AG04450 (cell line): ENCODE data around the gene ABCC11. TPM values are rescaled to one million over a fixed set of nuclear protein-coding genes. Genes with fewer than 3 reads are reported as not detected.

Source experiments
- CTCF ChIA-PET: fragments of 300-600, 350-600 bp; formaldehyde crosslinking; extraction: SDS; loops from one replicate; lab custom pipeline; 2022; ENCODE audit warnings: antibody characterized with exemption, inconsistent platforms; lab: Charles Lee
- POLR2A ChIA-PET: fragments of 350-600 bp; formaldehyde crosslinking; extraction: SDS; loops from one replicate; lab custom pipeline; 2021; ENCODE audit warnings: antibody characterized with exemption, inconsistent platforms; lab: Yijun Ruan, JAX
- DNase-seq: peaks from one replicate; pipeline ENCODE4 v3.0.0-alpha.2; 2011; ENCODE audit warnings: low read depth, low spot score
- H3K27ac ChIP-seq: one replicate; pipeline ENCODE4 v1.5.1; 2012; ENCODE audit warnings: low read depth, low read length, control low read depth
- H3K27me3 ChIP-seq: one replicate; pipeline ENCODE4 v1.6.0; 2012; ENCODE audit warnings: low read length; ENCODE audit not compliant: control insufficient read depth, insufficient read depth
- H3K4me3 ChIP-seq: 2 replicates; pipeline ENCODE4 v1.5.1; 2011; ENCODE audit warnings: mild to moderate bottlenecking, low read depth, low read length, control low read depth
- H3K9me3 ChIP-seq: 2 replicates; pipeline ENCODE4 v1.5.1; 2012; ENCODE audit warnings: low read length; ENCODE audit not compliant: control insufficient read depth, insufficient read depth
- polyA plus RNA-seq: library from polyadenylated mRNA; depleted of rRNA; stranded (reverse); fragments of >200 nt; gene quantifications from 2 replicates; pipeline ENCODE4 v1.2.3, GENCODE V29; 2011
- TF ChIP-seq, protein P1 (sequence below): IDR thresholded peaks from 2 replicates; pipeline ENCODE4 v1.5.1; 2011; ENCODE audit warnings: low read depth, low read length, control low read depth, inconsistent platforms

The ABCC11 gene
- polyA plus RNA-seq, 1 experiment: 0.06 TPM

DNA sequence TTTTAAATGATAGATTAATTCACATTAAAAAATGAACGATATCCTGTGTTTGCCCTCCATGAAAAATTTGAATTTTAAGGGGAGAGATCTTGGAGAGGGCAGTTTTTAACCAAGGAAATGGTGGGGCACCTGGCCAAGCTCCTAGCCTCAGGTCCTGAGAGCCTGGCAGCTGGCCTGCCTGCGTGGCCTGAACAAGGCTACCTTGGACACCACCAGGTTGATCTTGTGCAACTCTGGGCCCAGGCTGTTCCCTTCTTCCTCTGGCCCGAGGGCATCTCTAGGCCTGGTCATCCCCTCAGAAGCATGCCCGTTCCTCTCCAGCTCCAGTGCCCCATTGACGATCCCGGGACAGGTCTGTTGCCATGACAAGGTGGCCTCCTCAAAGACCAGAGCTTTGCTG lies 36.6 kb downstream of the ABCC11 start:
- Histone ChIP-seq H3K4me3 (no peak overlapping the region), H3K9me3 (no peaks in the 10 kb centered on the region), H3K27ac (no peak overlapping the region), H3K27me3 (peaks cover 24% of the 10 kb centered on the region)
- ChIA-PET CTCF (no interaction called here), POLR2A (no interaction called here)
- DNase-seq: no peak
- TF ChIP-seq, protein P1, sequence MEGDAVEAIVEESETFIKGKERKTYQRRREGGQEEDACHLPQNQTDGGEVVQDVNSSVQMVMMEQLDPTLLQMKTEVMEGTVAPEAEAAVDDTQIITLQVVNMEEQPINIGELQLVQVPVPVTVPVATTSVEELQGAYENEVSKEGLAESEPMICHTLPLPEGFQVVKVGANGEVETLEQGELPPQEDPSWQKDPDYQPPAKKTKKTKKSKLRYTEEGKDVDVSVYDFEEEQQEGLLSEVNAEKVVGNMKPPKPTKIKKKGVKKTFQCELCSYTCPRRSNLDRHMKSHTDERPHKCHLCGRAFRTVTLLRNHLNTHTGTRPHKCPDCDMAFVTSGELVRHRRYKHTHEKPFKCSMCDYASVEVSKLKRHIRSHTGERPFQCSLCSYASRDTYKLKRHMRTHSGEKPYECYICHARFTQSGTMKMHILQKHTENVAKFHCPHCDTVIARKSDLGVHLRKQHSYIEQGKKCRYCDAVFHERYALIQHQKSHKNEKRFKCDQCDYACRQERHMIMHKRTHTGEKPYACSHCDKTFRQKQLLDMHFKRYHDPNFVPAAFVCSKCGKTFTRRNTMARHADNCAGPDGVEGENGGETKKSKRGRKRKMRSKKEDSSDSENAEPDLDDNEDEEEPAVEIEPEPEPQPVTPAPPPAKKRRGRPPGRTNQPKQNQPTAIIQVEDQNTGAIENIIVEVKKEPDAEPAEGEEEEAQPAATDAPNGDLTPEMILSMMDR: no peak

DNA sequence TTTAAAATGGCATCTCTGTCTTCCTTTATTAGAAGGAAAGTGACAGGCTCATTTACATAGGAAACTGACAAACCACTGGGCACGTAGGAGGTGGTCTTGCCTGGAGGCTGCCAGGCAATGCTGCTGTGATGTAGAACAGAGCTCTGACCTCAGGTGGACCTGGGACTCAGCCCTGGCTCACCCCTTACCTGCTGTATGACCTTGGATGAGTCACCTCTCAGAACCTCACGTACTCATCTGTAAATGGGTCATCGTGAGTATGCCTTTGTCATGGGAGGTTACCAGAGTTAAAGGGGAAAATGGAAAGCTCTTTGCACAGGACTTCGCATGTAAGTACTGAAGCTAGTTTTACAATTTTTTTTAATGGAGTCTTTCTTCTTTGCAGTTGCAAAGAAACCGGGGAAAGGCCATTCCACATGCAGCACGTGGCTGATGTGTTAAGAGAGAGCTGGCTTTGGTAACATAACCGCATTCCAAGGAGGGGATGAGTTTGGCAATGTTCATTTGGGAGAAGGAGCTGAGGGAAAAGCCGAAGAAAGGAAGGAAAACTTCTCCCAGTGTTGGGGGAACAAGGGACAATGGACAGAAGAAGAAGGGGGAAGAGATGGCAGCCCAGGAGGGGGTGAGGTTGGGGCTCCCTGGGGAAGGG lies 40.6 kb downstream of the ABCC11 start:
- POLR2A ChIA-PET: no interaction called here
- TF ChIP-seq, protein P1: no peak
- Histone ChIP-seq H3K27me3 (peaks cover 10% of the 10 kb centered on the region), H3K27ac (no peak overlapping the region), H3K4me3 (no peak overlapping the region), H3K9me3 (no peaks in the 10 kb centered on the region; the same call in 1 of the 2 replicates)
- DNase-seq: no peak
- CTCF ChIA-PET: interaction anchor here (0.7 to 0.9 kb wide), 2 partner anchors 42 to 309 kb away, joined by 3 to 4 read pairs; no protein-coding TSS in a partner anchor

DNA sequence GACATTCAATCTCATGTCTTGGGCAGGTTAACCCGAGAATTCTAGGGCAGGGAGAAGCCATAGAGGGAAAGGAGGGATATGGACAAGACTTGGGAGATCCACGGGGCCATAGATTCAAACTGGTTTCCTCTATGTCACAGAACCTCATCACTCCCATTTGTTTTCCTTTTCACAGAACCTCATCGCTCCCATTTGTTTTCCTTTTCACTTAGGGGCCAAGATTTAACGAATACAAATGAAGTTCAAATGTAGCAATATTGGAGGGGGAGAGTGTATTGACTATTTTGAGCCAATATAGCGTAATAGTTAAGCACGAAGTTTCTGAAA lies 42.6 kb downstream of the ABCC11 start:
- no peak overlapping the region for H3K27ac ChIP-seq
- H3K4me3 ChIP-seq: no peak overlapping the region
- ChIA-PET CTCF (no interaction called here), POLR2A (no interaction called here)
- no peak for DNase-seq
- no peaks in the 10 kb centered on the region; the same call in 1 of the 2 replicates for H3K9me3 ChIP-seq
- peaks cover 9% of the 10 kb centered on the region for H3K27me3 ChIP-seq
- TF ChIP-seq, protein P1: no peak

DNA sequence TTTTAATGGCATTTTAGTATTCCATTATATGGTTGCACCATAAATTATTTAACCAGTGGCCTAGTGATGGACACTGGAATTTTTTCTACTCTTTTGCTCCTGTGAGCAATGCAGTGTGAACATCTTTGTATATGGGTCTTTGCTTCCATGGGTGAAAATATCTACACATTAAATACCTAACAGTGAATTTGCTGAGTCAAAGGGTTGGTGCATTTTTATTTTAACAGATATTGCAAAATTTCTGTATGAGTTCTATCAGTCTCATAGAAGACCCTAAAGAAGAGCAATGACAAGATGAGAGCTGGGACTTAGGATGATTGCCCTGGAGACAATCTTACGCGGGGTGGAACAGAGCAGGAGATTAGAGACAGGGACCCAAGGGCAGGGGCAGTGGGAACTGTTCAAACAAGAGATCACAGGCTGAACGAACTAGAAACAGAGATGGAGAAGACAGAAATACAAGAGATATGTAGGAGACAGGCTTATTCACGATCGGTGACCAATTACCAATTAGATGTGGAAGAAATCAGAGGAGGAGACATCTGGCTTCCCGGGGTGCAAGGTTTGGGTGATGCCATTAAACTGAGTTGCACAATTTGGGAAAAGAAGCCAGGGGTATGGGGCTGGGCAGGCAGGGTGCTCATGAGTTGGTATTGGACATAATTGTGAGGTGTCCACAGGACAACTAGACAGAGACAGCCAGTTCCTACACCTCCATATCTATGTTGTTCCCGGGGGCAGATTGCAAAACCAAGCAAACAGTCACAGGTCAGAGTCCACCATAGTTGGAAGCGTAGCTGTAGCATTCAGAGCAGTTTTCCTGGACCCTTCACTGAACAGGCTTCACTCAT lies 43.1 kb downstream of the ABCC11 start:
- ChIA-PET POLR2A (no interaction called here), CTCF (no interaction called here)
- peaks cover 8% of the 10 kb centered on the region for H3K27me3 ChIP-seq
- no peaks in the 10 kb centered on the region; the same call in 1 of the 2 replicates for H3K9me3 ChIP-seq
- H3K4me3 ChIP-seq: no peak overlapping the region
- no peak for DNase-seq
- H3K27ac ChIP-seq: no peak overlapping the region
- TF ChIP-seq, protein P1: no peak
